GM18873 (cell line): Measurements from ENCODE around the gene FAM163A.

Source experiments
- ATAC-seq: cut with Tn5 transposase; IDR thresholded peaks from one replicate; pipeline ENCODE4 v1.9.1; 2021; ENCODE audit warnings: mild to moderate bottlenecking, moderate library complexity, moderate number of reproducible peaks; ENCODE audit not compliant: unreplicated experiment, low FRiP score

The FAM163A gene

GRCh38 chr1:179748772-179749171, 5.7 kb downstream of the FAM163A start:
- ATAC-seq: no peak

DNA sequence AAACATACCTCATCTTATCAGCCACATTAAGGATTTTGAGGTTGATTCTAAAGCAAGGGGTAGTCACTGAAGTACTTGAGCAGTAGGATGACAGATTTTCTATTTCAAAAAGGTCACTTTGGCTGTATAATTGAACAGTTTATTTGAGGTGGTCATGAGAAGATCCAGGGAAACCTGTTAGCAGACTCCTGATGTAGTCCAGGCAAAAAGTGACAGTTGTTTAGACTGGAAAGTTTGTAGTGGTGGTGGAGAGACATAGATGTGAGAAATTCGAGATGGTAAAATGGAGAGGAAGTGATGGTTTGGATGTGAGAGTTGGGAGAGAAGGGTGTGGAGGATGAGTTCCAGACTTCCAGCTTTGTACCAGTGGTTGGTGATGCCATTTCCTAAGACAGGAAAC, 7.5 kb downstream of the FAM163A start:
- ATAC-seq: no peak

GRCh38 chr1:179753061-179753460, 10.0 kb downstream of the FAM163A start:
- no peak for ATAC-seq

DNA sequence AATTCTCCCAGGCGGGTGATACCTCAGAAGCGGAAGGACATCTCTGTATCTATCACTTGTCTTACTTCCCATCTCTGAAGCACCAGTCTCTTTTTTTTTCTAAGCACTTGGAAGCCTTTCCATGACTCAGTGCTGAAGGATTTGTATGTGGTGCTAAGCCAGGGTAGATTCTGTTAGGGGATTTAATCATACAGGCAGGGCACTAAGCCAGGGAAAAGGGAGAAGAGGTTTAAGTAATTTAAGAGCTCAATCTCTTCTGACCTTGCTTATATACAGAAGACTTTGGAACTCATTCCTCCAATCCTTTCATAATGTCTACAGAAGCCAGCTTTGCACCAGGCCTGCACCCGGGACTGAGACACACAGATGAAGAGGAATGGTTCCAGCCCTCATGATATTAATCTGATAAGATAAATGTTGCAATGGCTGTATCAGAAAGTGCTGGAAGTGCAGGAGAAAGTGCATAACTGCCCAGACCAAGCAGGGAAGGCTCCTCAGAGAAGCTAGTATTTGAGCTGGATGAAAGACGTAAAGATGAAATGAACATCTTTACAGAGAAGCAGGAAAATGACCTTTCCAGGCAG, 11.0 kb downstream of the FAM163A start:
- no peak for ATAC-seq

- ATAC-seq: no peak
Observed at GRCh38 chr1:179757933-179758332, 14.8 kb downstream of the FAM163A start.

- no peak for ATAC-seq
Observed at GRCh38 chr1:179760521-179760920, 17.4 kb downstream of the FAM163A start.

DNA sequence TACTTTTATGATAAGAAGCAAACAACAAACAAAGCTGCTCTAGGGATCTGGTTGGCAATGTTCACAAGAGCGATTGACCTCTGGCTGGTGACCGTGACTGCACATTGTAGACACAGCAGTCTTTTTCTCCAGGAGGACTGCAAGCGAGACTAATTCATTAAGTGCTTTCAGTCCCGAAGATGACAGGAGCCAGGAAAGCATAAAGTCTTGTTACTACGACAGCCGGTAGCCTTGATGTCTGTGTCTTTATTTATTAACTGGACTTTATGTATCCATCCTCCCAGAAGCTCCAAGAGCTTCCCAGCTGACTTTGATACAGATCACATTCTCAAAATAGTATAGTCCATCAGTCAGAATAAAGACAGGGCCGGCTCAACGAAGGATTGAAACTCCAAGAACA, 18.2 kb downstream of the FAM163A start:
- no peak for ATAC-seq

DNA sequence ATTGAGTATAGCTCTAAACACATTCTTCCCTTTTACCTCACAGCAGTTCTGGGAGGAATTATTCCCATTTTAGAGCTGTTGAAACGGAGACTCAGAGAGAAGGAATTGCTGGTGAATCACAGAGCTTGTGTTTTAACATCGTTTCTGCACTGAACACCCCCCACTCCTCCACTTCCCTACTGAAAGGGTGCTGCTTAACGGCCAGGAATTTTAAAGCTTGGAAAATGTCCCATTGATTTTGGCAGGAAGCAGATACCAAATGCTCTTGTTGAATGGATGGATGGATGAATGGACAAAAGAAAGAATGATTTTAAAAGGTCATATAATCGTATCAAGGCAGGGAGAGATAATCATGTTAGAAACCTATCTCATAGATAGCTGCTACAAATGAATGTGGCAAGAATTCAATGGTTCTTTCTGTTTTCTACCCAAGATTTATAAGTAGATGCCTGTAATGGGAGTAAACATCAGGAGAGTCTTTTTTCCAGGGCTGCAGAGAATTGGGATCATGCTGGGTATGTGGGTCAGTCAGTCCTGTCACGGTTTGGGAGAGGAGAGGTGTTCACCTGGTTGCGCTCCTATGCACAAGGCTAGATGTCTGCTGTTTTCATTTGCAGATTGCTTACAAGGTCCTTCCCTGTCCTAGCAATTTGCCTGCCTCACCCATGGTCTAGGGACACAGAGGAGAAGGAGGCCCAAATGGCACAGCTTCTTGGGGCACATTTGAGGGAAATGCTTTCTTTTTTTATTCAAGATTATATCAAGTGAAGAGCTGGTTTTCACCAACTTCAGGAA, 19.0 kb downstream of the FAM163A start:
- no peak for ATAC-seq

GRCh38 chr1:179767177-179767581, 24.1 kb downstream of the FAM163A start:
- ATAC-seq: no peak

- no peak for ATAC-seq
Observed at GRCh38 chr1:179767996-179768395, 24.9 kb downstream of the FAM163A start.

DNA sequence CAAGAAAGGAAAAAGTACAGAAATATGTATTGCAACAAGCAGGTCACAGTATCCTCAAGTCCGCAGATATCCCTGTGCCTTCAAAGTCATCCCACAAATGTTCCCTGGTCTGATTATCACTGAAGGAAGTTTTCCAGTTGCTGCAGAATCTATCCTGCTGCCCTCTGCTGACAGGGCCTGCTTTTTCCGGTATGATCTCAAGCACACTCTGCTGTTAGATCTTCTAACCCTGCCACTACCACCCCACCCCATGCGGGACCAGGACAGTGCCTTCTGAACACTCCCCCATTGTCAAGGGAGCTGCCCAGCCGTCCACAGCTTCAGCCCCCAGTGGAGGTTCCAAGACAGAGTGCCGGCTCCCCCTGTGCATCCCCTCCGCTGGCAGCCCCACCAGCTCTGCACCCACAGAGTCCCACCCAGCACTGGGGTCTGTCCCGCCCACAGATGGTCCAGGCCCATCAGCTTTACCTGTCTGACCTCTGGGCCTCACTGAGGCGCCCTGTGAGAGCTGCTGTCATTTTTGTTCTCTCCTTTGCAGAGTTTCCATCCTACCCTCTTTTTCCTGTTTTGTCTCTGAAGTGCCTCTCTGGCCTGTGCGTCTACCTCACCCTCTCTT, 27.9 kb downstream of the FAM163A start:
- no peak for ATAC-seq

DNA sequence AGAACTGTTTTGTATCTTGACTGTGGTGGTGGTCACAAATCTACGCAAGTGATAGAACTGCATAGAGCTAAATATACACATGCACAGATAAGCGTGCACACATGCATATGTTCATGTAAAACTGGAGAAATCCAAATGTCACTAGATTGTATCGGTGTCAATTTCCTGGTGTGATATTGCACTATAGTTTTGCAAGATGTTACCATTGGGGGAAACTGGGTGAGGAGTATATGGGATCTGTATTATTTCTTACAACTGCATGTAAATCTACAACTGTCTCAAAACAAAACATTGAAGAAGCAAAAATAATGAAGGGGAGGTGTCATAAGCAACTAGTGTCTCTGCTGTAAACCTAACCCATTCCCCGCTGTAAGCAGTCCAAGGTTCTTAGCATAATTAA, 30.2 kb downstream of the FAM163A start:
- no peak for ATAC-seq

- ATAC-seq: no peak
Observed at GRCh38 chr1:179774000-179774399, 30.9 kb downstream of the FAM163A start.

- ATAC-seq: no peak
Observed at GRCh38 chr1:179774566-179774965, 31.5 kb downstream of the FAM163A start.

- ATAC-seq: no peak
Observed at GRCh38 chr1:179775009-179775408, 31.9 kb downstream of the FAM163A start.

DNA sequence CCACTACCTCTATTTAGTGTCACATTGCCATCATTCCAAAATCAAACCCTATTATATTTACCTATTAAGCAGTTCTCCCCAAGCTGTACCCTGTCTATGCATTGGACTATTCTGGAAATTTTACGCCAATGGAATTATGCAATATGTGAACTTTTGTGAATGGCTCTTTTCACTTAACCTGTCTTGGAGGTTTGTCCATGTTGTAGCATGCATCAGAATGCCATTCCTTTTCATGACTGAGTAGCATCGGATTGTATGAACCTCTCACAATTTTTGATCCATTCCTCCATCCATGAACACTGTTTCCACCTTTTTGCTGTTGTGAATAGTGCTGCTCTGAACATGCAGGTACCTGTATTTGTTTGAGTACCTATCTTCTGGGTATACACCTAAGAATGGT, 33.7 kb downstream of the FAM163A start:
- no peak for ATAC-seq

DNA sequence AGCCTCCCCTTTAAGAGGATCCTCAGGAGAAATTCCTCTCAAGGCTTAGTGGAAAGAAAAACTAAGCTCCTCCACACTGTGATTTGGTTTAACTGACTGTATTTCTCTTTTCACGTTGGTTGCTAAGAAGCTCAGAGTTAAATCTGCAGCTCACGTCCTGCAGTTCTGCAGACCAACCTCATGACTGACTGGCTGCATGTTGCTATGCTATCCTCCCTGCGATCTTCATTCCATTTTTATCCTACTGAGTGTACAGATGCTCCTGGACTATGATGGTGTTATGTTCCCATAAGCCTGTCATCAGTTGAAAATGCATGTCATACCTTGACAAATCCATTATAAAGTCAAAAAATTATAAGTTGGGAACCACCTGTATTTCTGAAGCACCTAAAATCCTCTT, 34.6 kb downstream of the FAM163A start:
- ATAC-seq: no peak

- no peak for ATAC-seq
Observed at GRCh38 chr1:179779645-179780272, 36.7 kb downstream of the FAM163A start.

DNA sequence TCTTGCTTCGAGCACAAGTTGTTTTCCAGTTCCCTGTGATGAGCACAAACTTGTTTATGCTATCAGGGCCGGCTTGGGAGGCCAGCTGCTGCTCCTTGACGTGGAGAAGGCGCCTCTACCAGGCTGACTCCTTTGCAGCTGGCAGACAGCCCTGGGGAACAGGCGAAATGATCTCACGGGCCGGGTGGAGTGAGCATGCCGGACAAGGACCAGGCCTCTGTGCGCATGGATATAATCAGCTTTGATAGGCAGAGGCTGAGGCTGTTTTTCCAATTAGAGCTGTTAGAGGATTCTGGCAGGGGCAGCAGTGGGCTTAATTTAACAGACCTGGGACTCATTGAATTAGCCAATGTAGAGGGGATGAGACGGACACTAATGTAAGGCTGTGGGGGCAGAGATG, 38.9 kb downstream of the FAM163A start:
- ATAC-seq: no peak

DNA sequence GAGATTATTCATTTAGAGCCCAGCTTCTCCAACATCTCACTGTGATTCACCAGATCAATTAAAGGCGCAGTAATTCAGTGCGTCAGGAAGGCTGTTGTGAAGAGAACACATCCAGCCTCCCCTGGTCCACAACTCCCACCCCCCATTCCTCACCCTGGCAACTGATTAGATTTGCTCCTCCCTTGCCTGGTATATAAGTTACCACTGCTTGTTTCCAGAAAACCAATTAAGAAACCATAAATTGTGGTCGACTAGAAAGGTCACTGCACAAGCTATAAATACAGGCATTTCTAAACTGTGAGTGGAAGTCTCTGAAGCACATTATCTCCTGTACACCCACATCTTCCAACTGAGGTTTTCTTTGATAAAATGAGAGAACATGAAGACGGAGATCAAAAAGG, 41.9 kb downstream of the FAM163A start:
- no peak for ATAC-seq

DNA sequence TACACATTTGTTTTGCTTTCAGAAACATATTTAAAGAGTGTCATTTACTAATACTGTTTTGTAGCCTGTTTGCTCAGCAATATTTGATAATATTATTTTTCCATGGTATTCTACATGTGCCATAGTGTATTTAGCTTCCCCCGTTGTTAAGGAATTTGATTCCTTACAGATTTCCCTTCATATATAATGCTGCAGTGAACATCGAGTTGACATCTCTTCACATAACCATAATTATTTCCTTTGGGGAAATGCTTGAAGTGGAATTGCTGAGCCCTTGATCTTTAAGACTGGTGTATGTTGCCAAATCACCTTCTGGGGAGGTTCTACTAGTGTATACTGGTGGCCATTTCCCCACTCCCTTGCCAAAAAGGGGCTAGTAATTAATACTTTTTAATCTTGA, 42.6 kb downstream of the FAM163A start:
- ATAC-seq: no peak
